HCT116 (cell line): ENCODE data around the gene MAJIN. TPM values are rescaled to one million over a fixed set of nuclear protein-coding genes. Genes with fewer than 3 reads are reported as not detected.

Source experiments
- ATAC-seq: fragments of 200-7000 bp; cut with Tn5 transposase; 2 replicates; pipeline ENCODE4 v1.9.1; 2020; ENCODE audit warnings: mild to moderate bottlenecking, moderate library complexity
- BruUV-seq: library from RNA; stranded (reverse); fragments of 400-500 nt; replicated peaks from 2 replicates; lab custom pipeline; 2021; lab: Mats Ljungman, UMichigan
- CTCF ChIA-PET: fragments of 300-600 bp; sonication (Branson Sonifier 250); formaldehyde crosslinking; loops from one replicate; lab custom pipeline; 2021; ENCODE audit warnings: antibody characterized with exemption; lab: Charles Lee
- POLR2A ChIA-PET: fragments of 300-600, 350-600 bp; sonication (Branson Sonifier 250); formaldehyde crosslinking; loops from one replicate; lab custom pipeline; 2021; ENCODE audit warnings: antibody characterized with exemption; lab: Charles Lee
- RAD21 ChIA-PET, 2 experiments: fragments of 300-600 bp; sonication (Branson Sonifier 250); formaldehyde crosslinking; loops; one replicate each; lab custom pipeline; 2023; ENCODE audit warnings: low total read pairs in 2 of 2; ENCODE audit not compliant: uncharacterized antibody in 2 of 2, unreplicated experiment in 2 of 2, low non-redundant PET in 1 of 2; lab: Charles Lee
- DNase-seq: peaks from one replicate; pipeline ENCODE4 v3.0.0-alpha.2; 2010; ENCODE audit warnings: low read depth, low spot score
- H2AFZ ChIP-seq: fragments of 200-600 bp; shearing (Covaris generic), sonication (generic); 2 replicates; pipeline ENCODE4 v1.6.1; 2017; ENCODE audit warnings: low read depth, mixed run types, mixed read lengths, antibody characterized with exemption, low read length; ENCODE audit not compliant: poor library complexity, severe bottlenecking
- H3K27ac ChIP-seq: 2 replicates; pipeline ENCODE4 v1.5.1; 2012; ENCODE audit warnings: low read depth, low read length
- H3K27me3 ChIP-seq: fragments of 200-600 bp; sonication (generic); 2 replicates; pipeline ENCODE4 v1.6.1; 2016; ENCODE audit warnings: mixed run types, low read length, mixed read lengths; ENCODE audit not compliant: insufficient read depth
- H3K36me3 ChIP-seq, 2 experiments: fragments of 200-500 bp in 1 of 2; fragments of 200-600 bp in 1 of 2; sonication (Bioruptor generic) in 1 of 2; sonication (generic) in 1 of 2; 2 replicates each; pipeline versions ENCODE4 v1.5.1 to v1.6.1; 2014 to 2016; ENCODE audit warnings: low read length in 2 of 2, inconsistent platforms in 1 of 2, mixed read lengths in 1 of 2, mixed run types in 1 of 2; ENCODE audit not compliant: insufficient read depth in 2 of 2, control insufficient read depth in 1 of 2
- H3K4me1 ChIP-seq, 2 experiments: fragments of 200-600 bp in 1 of 2; sonication (generic) in 1 of 2; 2 replicates each; pipeline versions ENCODE4 v1.5.1 to v1.6.1; 2012 to 2017; ENCODE audit warnings: low read length in 2 of 2, inconsistent platforms in 1 of 2, mild to moderate bottlenecking in 1 of 2, mixed read lengths in 1 of 2, mixed run types in 1 of 2, moderate library complexity in 1 of 2; ENCODE audit not compliant: insufficient read depth in 2 of 2, control insufficient read depth in 1 of 2
- H3K4me2 ChIP-seq: fragments of 200-600 bp; sonication (generic); 2 replicates; pipeline ENCODE4 v1.6.1; 2017; ENCODE audit warnings: mixed run types, low read length, mixed read lengths
- H3K4me3 ChIP-seq, 2 experiments: fragments of 200-600 bp in 1 of 2; sonication (generic) in 1 of 2; replicated peaks in 1 of 2; 2 replicates each; pipeline ENCODE4 v1.5.1; 2011 to 2016; ENCODE audit warnings: low read length in 2 of 2, control low read depth in 1 of 2, low read depth in 1 of 2, mild to moderate bottlenecking in 1 of 2, mixed read lengths in 1 of 2, mixed run types in 1 of 2
- H3K79me2 ChIP-seq: fragments of 200-600 bp; sonication (generic); 2 replicates; pipeline ENCODE4 v1.6.1; 2017; ENCODE audit warnings: mild to moderate bottlenecking, mixed run types, low read length, moderate library complexity, mixed read lengths; ENCODE audit not compliant: insufficient read depth
- H3K9ac ChIP-seq: fragments of 200-600 bp; sonication (generic); 2 replicates; pipeline ENCODE4 v1.6.1; 2016; ENCODE audit warnings: low read length, mixed read lengths
- H3K9me2 ChIP-seq: fragments of 200-600 bp; sonication (generic), shearing (Covaris generic); 2 replicates; pipeline ENCODE4 v1.6.1; 2017; ENCODE audit warnings: mixed run types, mild to moderate bottlenecking, moderate library complexity; ENCODE audit not compliant: insufficient read depth
- H3K9me3 ChIP-seq, 2 experiments: fragments of 200-500 bp in 1 of 2; fragments of 200-600 bp in 1 of 2; sonication (Bioruptor generic) in 1 of 2; sonication (generic) in 1 of 2; 2 replicates each; pipeline ENCODE4 v1.6.1; 2014 to 2017; ENCODE audit warnings: low read length in 2 of 2, mixed read lengths in 2 of 2, inconsistent platforms in 1 of 2, low read depth in 1 of 2, mild to moderate bottlenecking in 1 of 2, mixed run types in 1 of 2, moderate library complexity in 1 of 2; ENCODE audit not compliant: control insufficient read depth in 1 of 2, insufficient read depth in 1 of 2
- H4K20me1 ChIP-seq: fragments of 200-600 bp; sonication (generic), shearing (Covaris generic); 2 replicates; pipeline ENCODE4 v1.6.1; 2017; ENCODE audit warnings: mixed run types, mild to moderate bottlenecking, moderate library complexity; ENCODE audit not compliant: insufficient read depth
- CBX3 ChIP-seq: IDR thresholded peaks from 2 replicates; pipeline ENCODE4 v1.6.1; 2012; ENCODE audit warnings: low read depth
- EZH2 ChIP-seq: fragments of 200-600 bp; sonication (generic); IDR thresholded peaks from 2 replicates; pipeline ENCODE4 v1.6.1; 2017; ENCODE audit warnings: antibody characterized with exemption, mixed run types
- EZH2phosphoT487 ChIP-seq: fragments of 200-600 bp; IDR thresholded peaks from 2 replicates; pipeline ENCODE4 v1.6.1; 2018; ENCODE audit warnings: antibody characterized with exemption, borderline replicate concordance
- FOSL1 ChIP-seq: IDR thresholded peaks from 2 replicates; pipeline ENCODE4 v1.6.1; 2012; ENCODE audit warnings: low read depth
- JUND ChIP-seq: IDR thresholded peaks from 2 replicates; pipeline ENCODE4 v1.6.1; 2012
- SRF ChIP-seq: IDR thresholded peaks from 2 replicates; pipeline ENCODE4 v1.6.1; 2012; ENCODE audit warnings: low read depth
- intact Hi-C: fragments of 100-400 bp; cut with micrococcal nuclease; formaldehyde crosslinking; loops from 2 replicates; pipeline ENCODE4 v1.10.0; 2022
- total RNA-seq: library from RNA; stranded (reverse); gene quantifications from one replicate; pipeline ENCODE4 v1.2.1, GENCODE V29; 2021; ENCODE audit not compliant: unreplicated experiment
- TF ChIP-seq, protein P1 (sequence below): IDR thresholded peaks from 2 replicates; pipeline ENCODE4 v1.6.1; 2012
- TF ChIP-seq, protein P2 (sequence below): IDR thresholded peaks from 2 replicates; pipeline ENCODE4 v1.6.1; 2011; ENCODE audit warnings: mild to moderate bottlenecking, low read length, moderate library complexity; ENCODE audit not compliant: insufficient replicate concordance; ENCODE audit errors: extremely low read depth
- TF ChIP-seq, protein P3 (sequence below), 3 experiments: fragments of 200-600 bp in 1 of 3; sonication (generic) in 1 of 3; IDR thresholded peaks in 2 of 3; conservative IDR thresholded peaks in 1 of 3; 2 replicates each; pipeline ENCODE4 v1.5.1; 2012 to 2017; ENCODE audit warnings: low read depth in 2 of 3, low read length in 2 of 3, antibody characterized with exemption in 1 of 3, borderline replicate concordance in 1 of 3, control low read depth in 1 of 3, mild to moderate bottlenecking in 1 of 3, mixed read lengths in 1 of 3, mixed run types in 1 of 3, moderate library complexity in 1 of 3; ENCODE audit not compliant: insufficient read depth in 1 of 3

The MAJIN gene
- total RNA-seq, 1 experiment from 2014 or later = not detected

GRCh38 chr11:64923151-64923661 is 48.7 kb downstream of the MAJIN start:
- ChIA-PET POLR2A (interaction anchor here (1.5 kb wide), 2 partner anchors 11 to 84 kb away, joined by 4 read pairs; no protein-coding TSS in a partner anchor), RAD21 (no interaction called here), CTCF (interaction anchor here (0.6 to 1.4 kb wide), 2 partner anchors 35 to 136 kb away, joined by 4 read pairs; no protein-coding TSS in a partner anchor)
- Histone ChIP-seq H3K27me3 (no peaks in the 10 kb centered on the region), H3K36me3 (no peaks in the 10 kb centered on the region), H3K9me2 (no peaks in the 10 kb centered on the region), H3K9ac (no peak overlapping the region), H4K20me1 (no peaks in the 10 kb centered on the region), H3K4me1 (peaks cover 11 to 28% of the 10 kb centered on the region in 2 experiments), H3K27ac (peak overlapping the region; percentile 85; the same call in 1 of the 2 replicates), H2AFZ (no peak overlapping the region), H3K4me2 (peak overlapping the region; percentile 82), H3K4me3 (no peak overlapping the region), H3K9me3 (no peaks in the 10 kb centered on the region), H3K79me2 (no peaks in the 10 kb centered on the region)
- ATAC-seq = no peak
- no TSS peak for BruUV-seq
- no peak for DNase-seq
- intact Hi-C loops = no loop called here
- TF ChIP-seq JUND = no peak
- TF ChIP-seq CBX3 = no peak
- no peak for TF ChIP-seq EZH2phosphoT487
- no peak for TF ChIP-seq SRF
- no peak for TF ChIP-seq EZH2
- TF ChIP-seq, protein P1, sequence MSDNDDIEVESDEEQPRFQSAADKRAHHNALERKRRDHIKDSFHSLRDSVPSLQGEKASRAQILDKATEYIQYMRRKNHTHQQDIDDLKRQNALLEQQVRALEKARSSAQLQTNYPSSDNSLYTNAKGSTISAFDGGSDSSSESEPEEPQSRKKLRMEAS = no peak
- TF ChIP-seq, protein P2, sequence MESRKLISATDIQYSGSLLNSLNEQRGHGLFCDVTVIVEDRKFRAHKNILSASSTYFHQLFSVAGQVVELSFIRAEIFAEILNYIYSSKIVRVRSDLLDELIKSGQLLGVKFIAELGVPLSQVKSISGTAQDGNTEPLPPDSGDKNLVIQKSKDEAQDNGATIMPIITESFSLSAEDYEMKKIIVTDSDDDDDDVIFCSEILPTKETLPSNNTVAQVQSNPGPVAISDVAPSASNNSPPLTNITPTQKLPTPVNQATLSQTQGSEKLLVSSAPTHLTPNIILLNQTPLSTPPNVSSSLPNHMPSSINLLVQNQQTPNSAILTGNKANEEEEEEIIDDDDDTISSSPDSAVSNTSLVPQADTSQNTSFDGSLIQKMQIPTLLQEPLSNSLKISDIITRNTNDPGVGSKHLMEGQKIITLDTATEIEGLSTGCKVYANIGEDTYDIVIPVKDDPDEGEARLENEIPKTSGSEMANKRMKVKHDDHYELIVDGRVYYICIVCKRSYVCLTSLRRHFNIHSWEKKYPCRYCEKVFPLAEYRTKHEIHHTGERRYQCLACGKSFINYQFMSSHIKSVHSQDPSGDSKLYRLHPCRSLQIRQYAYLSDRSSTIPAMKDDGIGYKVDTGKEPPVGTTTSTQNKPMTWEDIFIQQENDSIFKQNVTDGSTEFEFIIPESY = no peak
- TF ChIP-seq FOSL1 = no peak
- TF ChIP-seq, protein P3, sequence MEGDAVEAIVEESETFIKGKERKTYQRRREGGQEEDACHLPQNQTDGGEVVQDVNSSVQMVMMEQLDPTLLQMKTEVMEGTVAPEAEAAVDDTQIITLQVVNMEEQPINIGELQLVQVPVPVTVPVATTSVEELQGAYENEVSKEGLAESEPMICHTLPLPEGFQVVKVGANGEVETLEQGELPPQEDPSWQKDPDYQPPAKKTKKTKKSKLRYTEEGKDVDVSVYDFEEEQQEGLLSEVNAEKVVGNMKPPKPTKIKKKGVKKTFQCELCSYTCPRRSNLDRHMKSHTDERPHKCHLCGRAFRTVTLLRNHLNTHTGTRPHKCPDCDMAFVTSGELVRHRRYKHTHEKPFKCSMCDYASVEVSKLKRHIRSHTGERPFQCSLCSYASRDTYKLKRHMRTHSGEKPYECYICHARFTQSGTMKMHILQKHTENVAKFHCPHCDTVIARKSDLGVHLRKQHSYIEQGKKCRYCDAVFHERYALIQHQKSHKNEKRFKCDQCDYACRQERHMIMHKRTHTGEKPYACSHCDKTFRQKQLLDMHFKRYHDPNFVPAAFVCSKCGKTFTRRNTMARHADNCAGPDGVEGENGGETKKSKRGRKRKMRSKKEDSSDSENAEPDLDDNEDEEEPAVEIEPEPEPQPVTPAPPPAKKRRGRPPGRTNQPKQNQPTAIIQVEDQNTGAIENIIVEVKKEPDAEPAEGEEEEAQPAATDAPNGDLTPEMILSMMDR (IDR thresholded peaks at IDR 0.05 in 2 of 3, conservative IDR thresholded peaks at IDR 0.05 in 1 of 3; ENCODE audit: borderline replicate concordance in 1 of 3, insufficient read depth in 1 of 3, low read depth in 2 of 3, low read length in 2 of 3) = no peak
